G401.6 (cell line): Measurements from ENCODE around the gene SLC39A3.

Experiments
- FAIRE-seq: peaks from 2 replicates; lab custom pipeline; 2012; peaks lifted over from hg19 to GRCh38; lab: Jason Lieb, UNC

The SLC39A3 gene

GRCh38 chr19:2747349-2747748, 7.5 kb upstream of the SLC39A3 start:
- FAIRE-seq = no peak

- no peak for FAIRE-seq
Observed at GRCh38 chr19:2744113-2744512, 4.3 kb upstream of the SLC39A3 start.

DNA sequence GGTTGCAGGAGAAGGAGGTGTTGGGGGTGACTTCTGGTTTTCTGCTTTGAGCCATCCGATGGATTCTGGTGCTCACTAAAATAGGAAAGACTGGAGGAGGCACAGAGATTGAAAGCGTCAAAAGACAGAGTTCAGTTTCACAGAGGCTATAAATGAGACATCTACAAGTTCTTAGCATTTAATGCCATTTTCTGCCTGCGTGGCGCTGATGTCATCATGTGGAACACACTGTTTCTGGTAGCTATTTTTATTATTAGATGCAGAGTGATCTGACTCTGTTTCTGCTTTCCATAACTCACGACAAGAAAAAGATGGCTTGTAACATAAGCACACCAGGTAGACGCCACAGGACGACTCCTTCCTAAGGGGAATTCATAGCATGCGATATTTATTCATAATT, 3.3 kb upstream of the SLC39A3 start:
- no peak for FAIRE-seq

- no peak for FAIRE-seq
Observed at GRCh38 chr19:2740314-2740656, 468 bp upstream of the SLC39A3 start.

- FAIRE-seq = no peak
Observed at GRCh38 chr19:2736550-2737190, 3.1 kb downstream of the SLC39A3 start.

GRCh38 chr19:2735374-2735773, 4.4 kb downstream of the SLC39A3 start:
- no peak for FAIRE-seq

DNA sequence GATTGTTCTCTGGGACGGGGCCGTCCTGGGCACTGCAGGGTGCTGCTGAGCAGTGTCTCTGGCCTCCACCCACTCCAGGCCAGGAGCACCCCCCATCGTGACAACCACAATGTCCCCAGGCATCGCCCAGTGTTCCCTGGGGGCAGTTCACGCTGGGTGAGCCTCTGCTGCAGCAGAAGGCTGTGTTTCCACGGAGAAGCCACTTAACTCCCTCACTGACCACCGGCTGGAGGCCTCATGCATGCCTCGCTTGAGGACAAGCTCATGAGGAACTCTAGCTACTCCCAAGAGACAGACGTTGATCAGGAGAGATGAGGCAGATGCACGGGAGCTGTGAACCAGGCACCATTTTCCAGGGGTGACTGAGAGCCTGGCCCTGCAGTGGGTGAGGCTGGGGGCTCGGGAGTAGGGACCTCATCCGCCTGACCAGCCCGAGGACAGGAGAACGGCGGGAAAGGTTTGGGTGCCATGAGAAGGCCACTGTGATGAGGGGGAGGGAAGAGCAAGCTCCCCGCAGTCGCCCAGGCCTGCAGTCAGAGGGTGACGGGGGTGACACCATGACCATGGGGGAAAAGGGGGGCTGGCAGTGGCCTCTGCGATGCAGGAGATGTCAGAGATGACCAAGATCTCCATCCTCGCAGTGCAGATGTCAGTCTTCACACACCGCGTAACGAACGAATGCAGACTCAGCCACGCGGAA, 5.1 kb downstream of the SLC39A3 start:
- FAIRE-seq = no peak

- FAIRE-seq = no peak
Observed at GRCh38 chr19:2733930-2734588, 5.8 kb downstream of the SLC39A3 start.

DNA sequence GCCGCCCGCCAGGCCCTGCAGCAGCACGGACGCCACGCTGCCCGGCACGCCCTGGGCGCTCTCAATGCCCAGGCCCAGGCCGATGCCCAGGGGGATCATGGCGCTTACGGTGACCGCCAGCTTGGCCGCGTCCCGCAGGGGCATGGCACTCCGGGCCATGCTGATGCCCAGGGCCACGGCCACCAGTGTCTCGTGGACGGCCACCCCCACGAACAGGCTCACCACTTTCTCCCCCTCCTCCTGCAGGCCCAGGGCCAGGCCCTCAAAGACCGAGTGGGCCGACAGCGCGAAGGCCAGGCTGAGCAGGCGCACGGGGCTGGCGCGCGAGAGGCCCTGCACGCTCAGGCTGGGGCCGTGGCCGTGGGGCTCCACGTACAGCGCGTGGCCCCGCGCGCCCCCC, 6.9 kb downstream of the SLC39A3 start:
- FAIRE-seq = no peak

DNA sequence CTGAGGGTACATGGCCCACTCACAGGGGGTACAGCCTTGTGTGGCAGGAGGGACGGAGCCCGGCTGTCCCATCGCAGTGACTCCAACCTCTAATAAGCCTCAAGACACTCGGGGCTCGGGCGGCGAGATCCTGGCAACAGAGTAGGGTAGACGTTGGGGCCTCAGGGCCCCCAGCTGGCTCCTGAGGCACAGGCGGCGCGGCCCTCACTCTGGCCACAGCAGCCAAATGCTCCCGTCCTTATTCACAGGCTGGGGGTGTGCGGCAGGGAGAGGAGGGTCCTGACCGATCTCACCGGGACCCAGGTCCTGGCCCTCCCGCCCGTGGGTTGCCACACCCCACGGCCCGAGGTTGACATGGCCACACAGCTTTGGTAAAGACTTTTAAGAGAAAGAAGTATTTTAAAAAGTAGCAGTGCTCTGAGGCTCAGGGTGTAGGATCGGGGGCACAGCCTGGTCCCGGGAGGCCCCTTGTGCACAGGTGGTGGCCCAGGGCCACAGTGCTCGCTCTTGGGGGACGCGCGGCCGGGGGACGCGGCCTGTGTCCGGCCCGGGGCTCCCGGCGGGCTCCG, 7.6 kb downstream of the SLC39A3 start:
- no peak for FAIRE-seq

- no peak for FAIRE-seq
Observed at GRCh38 chr19:2731181-2731995, 8.4 kb downstream of the SLC39A3 start.

DNA sequence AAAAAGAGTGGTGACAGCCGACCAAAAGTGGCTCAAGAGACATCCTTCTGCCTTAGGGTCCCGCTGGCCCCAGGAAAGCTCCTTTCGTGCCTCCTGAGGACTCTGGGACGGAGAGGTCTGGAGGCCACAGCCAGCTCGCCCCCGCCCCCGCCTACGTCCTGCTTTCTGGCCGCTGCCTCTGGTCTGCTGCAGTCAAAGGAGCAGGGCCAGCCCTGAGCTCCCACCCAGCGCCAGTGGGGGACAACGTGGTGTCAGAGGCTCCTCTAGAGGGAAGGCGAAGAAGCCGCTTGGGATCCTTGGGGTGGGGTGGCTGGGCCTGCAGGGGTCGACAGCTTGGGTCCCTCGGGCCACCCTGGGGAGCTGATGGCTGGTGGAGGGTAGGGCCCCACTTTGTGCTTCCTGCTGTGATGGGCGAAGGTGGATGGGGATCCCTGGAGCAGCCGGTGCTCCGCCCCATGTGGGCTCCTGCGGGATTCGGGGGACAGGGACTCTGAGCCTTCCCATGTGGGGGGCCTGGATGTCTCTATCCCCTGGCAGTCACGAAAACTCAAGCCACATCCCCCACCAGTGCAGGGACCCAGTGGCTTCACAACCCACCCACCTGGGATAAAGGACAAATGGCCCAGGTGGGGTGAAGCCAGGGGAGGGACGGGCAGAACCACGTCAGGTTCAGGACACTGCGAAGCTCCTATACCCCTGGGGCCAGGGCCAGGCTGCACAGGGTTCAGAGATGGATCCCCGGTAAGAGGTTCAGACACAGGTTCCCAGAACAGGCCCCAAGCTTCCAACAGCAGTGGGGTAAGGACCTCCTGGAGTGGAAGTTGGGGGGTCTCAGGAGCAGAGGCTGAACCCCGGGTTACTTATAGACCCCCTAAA, 9.6 kb downstream of the SLC39A3 start:
- no peak for FAIRE-seq

DNA sequence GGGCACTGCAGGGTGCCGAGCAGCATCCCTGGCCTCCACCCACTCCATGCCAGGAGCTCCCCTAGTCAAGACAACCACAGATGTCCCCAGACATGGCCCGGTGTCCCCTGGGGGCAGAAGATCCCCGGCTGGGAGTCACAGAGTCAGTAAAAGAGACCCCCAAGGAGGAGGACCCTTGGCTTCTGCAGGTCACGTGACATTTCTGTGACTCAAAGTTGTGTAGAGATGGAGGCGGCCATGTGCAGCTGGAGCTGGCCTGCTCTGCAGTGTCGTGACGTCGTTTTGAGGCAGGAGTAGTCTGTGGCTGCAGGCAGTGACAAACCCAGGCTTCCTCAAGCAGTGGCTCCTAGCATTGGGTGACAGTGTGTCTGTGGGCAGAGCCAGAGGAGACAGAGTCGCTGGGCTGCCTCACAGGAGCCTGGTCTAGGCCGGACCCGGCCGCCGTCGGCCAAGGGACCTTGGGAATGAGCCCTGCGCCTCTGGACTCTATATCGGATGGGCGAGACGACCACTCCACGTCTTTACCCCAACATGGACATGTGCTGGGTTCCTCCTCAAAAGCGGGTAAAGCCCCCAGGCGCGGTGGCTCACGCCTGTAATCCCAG, 10.9 kb downstream of the SLC39A3 start:
- FAIRE-seq = no peak

DNA sequence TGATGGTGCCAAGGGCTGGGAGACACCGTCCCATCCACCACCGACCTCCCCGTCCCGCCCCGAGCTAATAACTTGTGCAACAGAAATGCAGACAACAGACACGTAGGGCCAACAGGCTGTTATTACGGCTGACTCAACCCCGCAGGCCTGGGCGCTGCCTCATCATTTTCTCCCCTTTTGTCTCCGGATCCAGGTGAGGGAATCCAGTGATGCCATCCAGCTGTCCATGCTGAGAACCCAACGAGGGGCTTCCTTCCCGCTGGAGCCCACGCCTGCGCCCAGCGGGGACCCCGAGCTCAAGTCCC, 12.2 kb downstream of the SLC39A3 start:
- no peak for FAIRE-seq

GRCh38 chr19:2726904-2727639, 12.7 kb downstream of the SLC39A3 start:
- FAIRE-seq = no peak

GRCh38 chr19:2726160-2726855, 13.5 kb downstream of the SLC39A3 start:
- no peak for FAIRE-seq

DNA sequence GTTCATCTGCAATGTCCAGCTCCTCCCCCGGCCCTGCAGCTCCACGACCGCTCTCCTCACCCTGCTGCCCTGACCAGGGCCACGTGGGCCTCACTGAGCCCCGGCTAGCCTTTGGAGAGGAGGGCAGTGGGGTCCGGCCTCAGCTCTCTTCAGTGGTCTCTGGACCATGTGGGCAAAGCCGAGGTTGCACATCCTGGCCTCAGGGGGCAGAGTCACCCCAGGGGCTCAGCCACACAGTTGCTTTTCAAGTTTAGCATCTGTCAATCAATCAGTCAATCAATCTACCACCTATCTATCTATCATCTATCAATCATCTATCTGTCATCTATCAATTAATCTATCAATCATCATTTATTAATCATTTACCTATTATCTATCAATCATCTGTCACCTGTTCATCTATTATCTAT, 15.7 kb downstream of the SLC39A3 start:
- FAIRE-seq = no peak

GRCh38 chr19:2723747-2724146, 16.1 kb downstream of the SLC39A3 start:
- no peak for FAIRE-seq

DNA sequence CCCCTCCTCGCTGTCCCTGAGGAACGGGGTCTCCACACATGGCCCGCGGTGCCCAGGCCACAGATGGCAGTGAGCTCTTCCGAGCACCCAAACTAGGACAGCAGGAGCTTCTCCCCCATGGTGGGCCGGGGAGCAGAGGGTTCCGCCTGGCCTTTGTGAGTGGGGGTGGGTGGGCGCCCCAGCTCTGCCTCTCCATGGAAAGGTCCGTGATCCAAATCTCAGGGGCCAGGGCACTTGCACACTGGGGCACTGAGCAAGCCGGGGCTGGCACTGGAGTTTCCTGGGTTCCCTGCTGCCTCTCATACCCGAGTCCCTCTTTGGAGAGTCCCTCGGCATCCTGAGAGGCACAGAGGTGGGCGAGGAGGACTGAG, 16.5 kb downstream of the SLC39A3 start:
- FAIRE-seq = no peak
